Transverse colon (tissue), 4 donors: Measurements from ENCODE around the gene TP53BP2.

ENCODE experiments used
- EP300 ChIP-seq: sonication (generic); formaldehyde crosslinking; IDR thresholded peaks from one replicate; pipeline ENCODE4 v1.6.1; 2017; ENCODE audit warnings: antibody characterized with exemption, low read depth
- POLR2A ChIP-seq: fragments of 450-650 bp; IDR thresholded peaks from one replicate; pipeline ENCODE4 v1.6.1; 2016; ENCODE audit warnings: antibody characterized with exemption, mild to moderate bottlenecking, moderate library complexity
- POLR2AphosphoS5 ChIP-seq, 3 donors: sonication (generic); formaldehyde crosslinking; IDR thresholded peaks; one replicate each; pipeline ENCODE4 v1.6.1; 2016; ENCODE audit warnings: antibody characterized with exemption in 3 of 3
- TF ChIP-seq, protein P1 (sequence below), 5 experiments: fragments of 200-600 bp in 3 of 5; fragments of 450-650 bp in 2 of 5; sonication (generic) in 3 of 5; IDR thresholded peaks; 1 replicate in 2 of 5; 2 replicates in 3 of 5; pipeline ENCODE4 v1.5.1; 2016 to 2017; ENCODE audit warnings: antibody characterized with exemption in 5 of 5, inconsistent platforms in 3 of 5, mild to moderate bottlenecking in 2 of 5, moderate library complexity in 1 of 5

DNA sequence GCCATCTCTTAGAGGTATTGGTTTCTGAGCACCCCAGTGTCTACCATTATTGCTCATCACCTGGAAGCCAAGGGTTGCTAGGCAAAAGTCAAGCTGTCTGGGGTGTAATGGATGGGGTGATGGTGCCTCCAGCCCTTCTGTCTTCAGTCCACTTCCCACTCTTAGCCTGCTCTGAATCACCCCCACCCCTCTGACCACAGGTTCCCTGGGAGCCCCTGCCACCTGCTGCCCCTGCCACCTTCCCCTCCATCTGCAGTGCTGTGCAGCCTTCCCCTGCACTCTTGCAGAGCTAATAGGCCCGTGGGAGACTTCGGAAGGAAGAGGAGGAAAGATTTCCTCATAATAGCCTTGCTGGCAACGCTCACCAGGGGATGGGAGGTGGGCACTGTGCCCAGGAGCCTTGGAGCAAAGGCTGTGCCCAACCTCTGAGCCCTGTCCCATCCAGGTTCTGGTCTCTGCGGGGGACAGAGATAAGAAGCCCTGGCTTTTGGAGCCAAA is 97.9 kb downstream of the TP53BP2 start:
- TF ChIP-seq, protein P1, sequence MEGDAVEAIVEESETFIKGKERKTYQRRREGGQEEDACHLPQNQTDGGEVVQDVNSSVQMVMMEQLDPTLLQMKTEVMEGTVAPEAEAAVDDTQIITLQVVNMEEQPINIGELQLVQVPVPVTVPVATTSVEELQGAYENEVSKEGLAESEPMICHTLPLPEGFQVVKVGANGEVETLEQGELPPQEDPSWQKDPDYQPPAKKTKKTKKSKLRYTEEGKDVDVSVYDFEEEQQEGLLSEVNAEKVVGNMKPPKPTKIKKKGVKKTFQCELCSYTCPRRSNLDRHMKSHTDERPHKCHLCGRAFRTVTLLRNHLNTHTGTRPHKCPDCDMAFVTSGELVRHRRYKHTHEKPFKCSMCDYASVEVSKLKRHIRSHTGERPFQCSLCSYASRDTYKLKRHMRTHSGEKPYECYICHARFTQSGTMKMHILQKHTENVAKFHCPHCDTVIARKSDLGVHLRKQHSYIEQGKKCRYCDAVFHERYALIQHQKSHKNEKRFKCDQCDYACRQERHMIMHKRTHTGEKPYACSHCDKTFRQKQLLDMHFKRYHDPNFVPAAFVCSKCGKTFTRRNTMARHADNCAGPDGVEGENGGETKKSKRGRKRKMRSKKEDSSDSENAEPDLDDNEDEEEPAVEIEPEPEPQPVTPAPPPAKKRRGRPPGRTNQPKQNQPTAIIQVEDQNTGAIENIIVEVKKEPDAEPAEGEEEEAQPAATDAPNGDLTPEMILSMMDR (IDR thresholded peaks at IDR 0.05): no peak
- TF ChIP-seq EP300: no peak
- TF ChIP-seq POLR2A: no peak
- TF ChIP-seq POLR2AphosphoS5 (IDR thresholded peaks at IDR 0.05): no peak
